Right renal cortex interstitium (tissue), 3 donors: Measurements from ENCODE around the gene TXNRD2. TPM values are rescaled to one million over a fixed set of nuclear protein-coding genes. Genes with fewer than 3 reads are reported as not detected.
"Not testable (repeated sequence)": the region's sequence is repeated elsewhere in the genome, so short reads cannot be mapped to it uniquely, and the experiment has no call there.

ENCODE experiments used
- DNase-seq, 3 donors: peaks; one replicate each; pipeline ENCODE4 v3.0.0-alpha.2; 2013; ENCODE audit warnings: low read depth in 3 of 3, low spot score in 2 of 3
- polyA plus RNA-seq, 3 donors: library from polyadenylated mRNA; unstranded; fragments of 120-200 nt; gene quantifications; one replicate each; pipeline ENCODE4 v1.2.1, GENCODE V29; 2013; ENCODE audit not compliant: insufficient read length in 3 of 3

TXNRD2 gene
- polyA plus RNA-seq, 3 donors: 20.1 to 27.5 (median 20.5) TPM

DNA sequence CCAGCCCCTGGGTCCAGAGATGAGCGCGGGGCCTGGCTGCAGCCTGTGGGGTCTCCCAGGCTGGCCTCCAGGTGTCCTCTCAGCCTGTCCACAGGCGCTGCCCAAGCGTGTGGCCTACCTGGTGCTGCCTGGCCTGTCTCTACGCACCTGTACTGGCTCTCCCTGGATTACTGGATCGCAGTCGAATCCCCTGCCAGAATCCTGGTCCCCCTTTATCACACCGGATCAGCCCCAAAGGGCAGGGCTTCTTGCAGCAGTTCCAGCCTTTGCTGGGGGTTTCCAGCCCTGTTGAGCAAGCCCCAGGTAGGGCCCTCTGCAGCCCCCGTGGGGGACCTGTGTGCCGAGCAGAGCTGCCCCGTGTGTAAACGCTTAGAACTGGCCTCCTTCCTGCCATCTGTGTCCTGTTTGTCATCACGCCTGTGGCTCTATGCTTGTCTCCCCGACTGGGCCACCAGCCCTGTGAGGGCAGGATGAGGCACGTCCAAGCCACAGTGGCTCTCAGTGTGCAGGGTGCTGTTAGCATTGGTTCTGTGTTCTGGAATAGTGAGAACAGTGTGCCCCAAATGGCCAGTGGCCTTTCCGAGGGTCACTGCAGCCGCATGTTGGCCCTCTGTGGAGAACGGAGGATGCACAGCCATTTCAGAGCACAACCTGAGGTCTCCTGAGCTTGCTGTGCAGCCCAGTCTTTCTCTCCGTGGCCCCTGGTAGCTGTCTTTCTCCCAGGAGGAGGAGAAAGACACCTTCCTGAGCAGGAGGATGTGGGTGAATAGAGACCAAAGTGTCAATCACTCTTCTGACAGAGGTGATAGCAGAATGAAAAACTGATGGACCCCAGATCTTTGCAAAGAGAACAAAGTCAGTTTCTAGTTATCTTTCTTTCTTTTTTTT lies 13.9 kb upstream of the TXNRD2 start:
- no peak for DNase-seq

DNA sequence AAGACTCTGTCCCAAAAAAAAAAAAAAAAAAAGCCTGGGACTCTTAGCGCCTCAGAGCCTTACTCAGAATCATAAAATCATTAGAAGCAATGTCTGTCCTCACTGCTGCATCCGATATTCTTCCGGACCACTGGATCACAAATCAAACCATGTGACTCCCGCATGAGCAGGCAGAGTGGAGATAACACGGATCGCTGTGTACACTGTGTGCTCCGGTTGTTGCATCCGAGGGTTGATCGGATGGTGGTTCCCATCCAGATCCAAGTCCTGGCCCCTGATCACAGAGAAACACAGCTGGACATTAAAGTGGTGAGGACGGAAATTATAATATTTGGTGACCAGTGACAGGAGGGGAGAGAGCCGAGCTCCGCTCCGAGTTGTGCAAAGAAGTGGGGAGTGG lies 9.7 kb upstream of the TXNRD2 start:
- no peak for DNase-seq

DNA sequence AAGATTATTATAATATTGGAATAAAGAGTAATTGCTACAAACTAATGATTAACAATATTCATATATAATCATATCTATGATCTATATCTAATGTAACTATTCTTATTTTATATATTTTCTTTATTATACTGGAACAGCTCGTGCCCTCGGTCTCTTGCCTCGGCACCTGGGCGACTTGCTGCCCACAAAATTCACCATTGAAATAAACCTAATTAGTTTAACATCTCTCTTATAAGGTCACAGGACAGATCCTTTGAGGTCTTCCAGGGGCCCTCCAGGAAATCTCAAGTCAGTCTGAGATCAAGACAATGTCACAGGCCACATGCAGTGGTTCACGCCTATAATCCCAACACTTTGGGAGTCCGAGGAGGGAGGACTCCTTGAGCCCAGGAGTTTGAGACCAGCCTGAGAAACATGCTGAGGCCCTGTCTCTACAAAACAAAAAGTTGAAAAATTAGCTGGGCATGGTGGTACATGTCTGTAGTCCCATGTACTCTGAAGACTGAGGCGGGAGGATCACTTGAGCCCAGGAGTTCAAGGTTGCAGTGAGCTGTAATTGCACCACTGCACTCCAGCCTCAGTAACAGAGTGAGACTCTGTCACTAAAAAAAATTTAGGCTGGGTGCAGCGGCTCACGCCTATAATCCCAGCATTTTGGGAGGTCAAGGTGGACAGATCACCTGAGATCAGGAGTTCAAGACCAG lies 6.6 kb upstream of the TXNRD2 start:
- DNase-seq: no peak

DNA sequence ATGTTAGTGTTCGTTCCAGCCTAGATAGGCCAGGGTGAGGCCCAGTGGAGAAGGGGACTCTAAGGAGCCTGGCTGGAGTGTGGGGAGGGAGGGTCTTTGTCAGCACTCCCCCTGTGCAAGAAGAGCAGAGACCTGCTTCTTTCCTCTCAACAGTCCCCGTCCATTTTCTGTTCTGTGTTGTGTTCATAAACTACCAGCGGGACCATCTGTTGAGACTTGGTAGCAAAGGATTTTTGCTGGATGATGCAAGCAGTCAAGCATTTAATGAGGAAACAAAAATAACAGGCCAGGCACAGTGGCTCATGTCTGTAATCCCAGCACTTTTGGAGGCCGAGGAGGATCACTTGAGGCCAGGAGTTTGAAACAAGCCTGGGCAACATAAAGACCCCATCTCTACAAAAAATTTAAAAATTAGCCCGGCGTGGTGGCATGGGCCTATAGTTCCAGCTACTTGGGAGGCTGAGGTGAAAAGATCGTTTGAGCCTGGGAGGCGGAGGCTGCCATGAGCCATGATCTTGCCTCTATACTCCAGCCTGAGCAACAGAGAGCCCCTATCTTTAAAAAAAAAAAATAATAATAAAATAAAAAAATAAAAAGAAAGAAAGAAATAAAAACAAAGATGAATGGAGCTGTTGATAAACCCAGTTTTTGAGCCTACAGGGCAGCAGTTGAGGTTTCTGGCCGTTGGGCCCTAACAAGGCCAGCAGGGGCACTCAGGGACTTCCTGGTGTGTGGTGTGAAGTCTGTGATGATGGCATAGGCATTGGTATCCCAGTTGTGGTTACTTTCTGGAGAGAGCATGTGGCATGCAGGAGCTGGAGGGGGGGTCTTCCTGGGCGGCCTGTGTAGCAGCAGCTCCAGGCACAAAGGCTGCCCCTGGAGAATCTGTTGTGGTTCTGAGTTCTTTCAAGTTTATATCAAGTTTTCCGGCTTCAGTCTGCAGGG lies 1.7 kb upstream of the TXNRD2 start:
- DNase-seq: no peak

DNA sequence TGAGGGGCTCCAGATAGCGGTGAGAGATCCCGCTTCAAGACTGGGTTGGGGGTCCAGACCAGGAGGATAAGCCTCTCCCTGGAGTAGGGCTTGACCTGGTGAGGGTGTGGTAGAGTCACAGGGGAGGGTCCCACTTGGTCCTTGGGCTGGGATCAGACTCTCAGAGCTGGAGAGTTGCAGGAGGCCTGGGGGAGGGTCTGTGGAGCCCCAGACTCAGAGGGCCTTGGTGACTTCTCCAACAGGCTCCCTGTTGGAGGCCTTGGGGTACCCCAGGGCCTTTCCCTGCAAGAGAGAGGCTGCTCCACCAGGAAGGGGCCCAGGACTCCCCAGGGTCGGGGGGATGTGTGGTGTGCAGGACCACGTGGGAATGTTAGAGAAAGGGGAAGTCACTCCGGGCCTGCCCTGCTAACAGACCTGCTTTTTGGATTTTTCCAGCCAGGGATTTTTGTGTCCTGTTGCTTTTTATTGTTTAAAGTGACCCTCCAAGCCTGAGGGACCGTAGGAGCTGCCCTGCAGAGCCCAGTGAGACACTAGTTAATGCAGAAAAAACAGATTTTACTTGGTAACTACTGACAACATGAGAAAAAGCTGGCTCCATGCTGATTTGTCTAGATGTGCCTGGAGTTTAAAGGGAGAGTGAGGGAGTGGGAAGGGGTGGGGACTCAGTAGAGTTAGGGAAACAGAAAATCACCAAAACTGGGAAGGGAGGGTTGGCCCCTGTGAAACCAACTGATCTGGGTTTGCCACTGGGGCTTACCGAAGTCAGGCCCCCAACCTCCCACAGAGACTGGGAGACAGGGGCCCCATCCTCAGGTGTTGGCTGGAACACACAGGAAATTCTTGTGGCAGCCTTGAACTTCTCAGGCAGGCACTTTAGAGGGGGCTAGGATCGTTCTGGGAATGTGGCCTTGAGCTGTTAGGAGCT lies 801 bp upstream of the TXNRD2 start:
- DNase-seq: no peak

DNA sequence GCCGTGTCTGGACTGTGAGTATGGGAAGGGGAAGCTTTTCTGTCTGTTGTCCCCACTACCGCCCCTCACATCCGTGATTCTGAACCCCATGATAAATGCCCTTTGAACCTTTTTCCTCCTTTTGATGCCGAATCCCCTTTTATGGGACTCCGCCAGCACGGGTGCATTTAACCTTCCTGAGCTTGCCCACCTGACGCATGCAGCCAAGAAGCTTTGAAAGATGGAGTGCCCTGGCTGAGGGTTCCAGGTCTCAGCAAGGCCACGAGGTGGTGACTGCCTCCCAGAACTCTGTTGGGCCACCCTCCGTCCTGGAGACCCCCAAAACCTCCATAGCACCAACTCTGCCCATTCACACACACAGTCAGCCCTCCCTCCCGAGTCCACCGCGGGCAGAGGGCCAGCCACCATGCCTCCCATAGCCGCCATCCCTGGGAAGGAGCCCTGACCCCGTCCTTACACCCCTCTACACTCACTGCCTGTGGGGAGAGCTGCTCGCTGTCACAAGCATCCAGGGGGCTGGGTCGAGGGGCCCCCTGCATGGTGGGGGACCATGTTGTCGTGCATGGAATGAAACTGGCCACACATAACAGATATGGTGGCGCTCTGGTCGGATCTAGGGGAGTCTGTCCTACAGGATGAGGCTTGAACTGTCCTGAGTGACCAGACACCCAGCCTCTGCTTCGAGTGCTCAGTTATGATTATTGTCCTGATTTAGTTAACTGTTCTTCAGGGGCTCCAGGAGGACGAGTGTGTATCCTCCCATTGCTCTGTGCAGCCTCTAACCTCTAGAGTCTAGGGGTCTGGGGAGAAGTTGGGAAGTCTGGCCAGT lies 868 bp downstream of the TXNRD2 start:
- DNase-seq: no peak

DNA sequence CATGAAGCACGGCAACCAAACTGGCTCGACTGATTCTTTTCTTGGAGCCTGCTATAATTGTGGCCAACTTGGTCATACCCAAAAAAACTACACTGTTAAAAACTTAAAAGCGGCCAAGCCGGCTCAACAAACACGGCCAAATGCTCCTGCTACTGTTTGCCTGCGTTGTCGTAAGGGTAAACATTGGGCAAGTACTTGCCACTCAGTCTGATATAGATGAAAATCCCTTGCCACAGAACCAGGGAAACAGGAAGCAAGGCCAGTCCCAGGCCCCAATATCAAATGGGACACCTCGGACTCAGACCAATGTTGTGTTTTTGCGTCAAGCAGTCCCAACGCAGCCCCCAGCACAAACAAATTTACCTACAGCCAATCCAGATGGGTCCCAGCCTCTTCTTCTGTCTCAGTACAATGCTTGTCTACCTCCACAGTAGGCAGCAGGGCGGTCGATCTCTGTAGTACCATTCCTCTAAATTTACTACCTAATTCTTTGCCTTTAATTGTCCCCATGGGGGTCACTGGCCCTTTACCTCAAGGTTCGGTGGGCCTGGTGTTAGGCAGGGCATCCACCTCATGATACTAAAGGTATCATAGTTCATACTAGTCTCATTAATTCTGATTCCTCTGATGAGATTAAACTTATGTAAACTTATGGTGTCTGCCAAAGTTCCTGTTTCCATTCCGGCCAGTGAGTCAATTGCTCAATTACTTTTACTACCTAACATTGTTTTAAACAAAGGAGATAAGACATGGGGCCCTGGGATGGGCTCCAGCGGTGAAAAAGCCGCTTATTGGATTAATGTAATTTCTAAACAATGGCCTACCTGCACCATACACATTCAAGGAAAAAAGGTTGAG lies 3.8 kb downstream of the TXNRD2 start:
- DNase-seq: no peak

DNA sequence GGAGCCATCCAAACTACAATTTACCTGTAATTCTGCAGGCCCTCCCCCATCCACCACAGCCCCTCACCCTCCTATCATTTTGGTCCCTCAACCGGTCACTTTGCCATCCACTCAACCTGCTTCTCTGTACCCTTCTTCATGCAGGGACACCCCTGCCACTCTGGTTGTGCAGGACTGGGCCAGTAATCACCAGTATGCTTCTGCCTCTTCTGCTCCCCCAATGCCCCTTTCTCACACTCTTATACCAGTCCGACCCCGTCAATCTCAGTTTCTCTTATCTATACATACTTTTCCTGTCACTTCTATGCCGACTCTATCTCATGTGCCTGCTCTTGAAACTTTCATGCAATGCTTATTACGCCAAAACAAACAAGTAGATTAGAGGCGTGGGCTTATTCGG lies 5.1 kb downstream of the TXNRD2 start:
- no peak for DNase-seq

DNA sequence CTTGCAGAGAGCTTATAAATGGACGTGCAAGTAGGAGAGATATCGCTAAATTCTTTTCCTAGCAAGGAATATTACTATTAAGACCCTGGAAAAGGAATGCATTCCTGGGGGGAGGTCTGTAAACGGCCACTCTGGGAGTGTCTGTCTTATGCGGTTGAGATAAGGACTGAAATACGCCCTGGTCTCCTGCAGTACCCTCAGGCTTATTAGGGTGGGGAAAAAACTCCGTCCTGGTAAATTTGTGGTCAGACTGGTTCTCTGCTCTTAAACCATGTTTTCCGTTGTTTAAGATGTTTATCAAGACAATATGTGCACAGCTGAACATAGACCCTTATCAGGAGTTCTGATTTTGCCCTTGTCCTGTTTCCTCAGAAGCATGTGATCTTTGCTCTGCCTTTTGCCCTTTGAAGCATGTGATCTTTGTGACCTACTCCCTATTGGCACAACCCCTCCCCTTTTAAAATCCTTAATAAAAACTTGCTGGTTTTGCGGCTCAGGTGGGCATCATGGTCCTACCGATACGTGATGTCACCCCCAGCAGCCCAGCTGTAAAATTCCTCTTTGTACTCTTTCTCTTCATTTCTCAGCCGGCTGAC lies 6.4 kb downstream of the TXNRD2 start:
- DNase-seq: not testable (repeated sequence)

DNA sequence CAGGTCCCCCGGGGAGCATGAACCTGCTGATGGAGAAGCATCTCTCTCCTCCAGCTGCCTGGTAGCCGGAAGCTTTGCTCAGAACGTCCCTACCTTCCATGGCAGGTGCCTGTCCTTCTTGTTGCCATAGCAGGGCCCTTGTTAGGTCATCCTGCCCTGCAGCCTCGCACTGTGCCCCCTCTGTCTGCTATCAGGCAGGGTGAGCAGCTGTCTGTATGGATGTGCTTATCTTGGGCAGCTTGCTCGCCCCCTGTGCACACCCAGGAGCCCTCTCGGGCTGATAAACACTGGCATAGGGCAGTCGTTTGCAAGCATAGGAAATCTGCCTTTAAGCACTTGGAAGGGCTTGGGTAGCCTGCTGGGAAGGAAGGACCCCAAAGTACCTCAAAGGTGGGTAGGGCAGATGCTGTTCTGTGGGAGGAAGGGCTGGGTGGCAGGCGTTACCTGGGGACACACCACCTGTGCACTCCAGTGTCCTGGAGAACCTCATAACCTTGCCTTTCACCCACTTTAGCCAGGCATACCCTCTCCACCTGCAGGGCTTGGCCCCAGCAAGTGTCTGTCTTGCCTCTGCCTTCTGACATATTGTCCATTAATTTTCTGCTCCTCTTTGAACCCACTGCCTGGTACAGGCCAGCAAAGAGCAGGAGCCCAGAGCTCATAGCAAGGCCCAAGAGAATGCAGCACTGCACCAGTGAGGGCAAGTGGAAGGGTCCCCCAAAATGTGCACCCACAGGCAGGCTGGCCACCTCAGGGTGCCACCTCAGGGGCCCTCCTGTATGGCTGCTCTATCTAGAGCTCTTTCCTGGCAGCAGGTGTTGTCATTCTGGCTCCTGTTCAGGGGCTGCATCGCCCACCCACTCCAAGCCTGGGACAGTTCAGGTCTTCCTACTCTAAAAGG lies 8.0 kb downstream of the TXNRD2 start:
- no peak for DNase-seq

DNA sequence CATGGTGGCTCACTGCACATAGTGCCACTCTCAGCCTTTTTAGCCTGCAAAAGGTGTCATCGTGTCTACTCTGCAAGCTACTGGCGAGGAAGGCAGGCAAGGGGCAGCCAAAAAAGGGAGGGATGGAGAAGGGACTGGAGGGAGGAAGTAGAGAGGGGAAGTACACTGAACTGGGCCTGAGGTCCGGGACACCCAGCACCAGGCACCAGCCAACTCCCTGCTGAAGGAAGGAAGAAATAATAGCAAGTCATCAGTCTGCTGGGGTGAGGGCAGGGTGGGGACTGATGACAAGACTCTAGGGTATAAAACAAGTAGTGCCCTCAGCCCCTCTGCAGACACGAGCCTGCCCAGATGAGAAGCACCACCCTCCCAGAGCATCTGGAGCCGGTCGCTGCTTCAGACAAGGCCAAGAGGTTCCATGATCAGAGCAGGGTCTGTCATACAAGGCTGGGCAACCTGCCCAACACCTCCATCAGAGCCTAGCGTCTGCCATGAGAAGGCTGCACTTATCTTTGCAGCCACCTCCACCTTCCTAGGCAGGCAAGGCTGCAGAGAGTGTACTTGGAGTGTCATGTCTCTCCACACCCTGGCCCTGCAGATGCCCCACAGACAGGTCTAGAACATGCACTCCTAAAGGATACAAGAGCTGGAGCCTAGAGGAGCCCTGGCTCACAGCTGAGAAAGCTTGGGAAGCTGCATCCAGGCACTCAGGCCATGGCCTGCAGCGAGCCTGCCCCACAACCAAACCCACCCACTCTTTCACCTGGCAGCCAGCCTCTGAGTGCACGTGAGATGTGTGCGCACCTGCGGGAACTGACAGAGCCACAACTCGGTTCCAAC lies 9.0 kb downstream of the TXNRD2 start:
- DNase-seq: no peak

DNA sequence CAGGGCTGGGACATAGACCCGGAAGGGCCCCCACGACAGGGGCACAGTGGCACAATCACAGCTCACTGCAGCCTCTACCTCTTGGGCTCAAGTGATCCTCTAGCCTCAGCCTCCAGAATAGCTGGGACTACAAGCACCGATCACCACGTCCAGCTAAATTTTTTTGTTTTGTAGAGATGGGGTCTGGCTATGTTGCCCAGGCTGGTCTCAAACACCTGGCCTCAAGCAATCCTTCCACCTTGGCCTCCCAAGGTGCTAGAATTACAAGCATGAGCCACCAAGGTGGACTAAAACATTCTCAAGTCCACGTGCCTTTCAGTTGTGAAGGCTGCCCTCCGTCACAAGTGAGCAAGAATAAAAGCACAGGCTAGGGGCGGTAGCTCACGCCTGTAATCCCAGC lies 10.1 kb downstream of the TXNRD2 start:
- no peak for DNase-seq

DNA sequence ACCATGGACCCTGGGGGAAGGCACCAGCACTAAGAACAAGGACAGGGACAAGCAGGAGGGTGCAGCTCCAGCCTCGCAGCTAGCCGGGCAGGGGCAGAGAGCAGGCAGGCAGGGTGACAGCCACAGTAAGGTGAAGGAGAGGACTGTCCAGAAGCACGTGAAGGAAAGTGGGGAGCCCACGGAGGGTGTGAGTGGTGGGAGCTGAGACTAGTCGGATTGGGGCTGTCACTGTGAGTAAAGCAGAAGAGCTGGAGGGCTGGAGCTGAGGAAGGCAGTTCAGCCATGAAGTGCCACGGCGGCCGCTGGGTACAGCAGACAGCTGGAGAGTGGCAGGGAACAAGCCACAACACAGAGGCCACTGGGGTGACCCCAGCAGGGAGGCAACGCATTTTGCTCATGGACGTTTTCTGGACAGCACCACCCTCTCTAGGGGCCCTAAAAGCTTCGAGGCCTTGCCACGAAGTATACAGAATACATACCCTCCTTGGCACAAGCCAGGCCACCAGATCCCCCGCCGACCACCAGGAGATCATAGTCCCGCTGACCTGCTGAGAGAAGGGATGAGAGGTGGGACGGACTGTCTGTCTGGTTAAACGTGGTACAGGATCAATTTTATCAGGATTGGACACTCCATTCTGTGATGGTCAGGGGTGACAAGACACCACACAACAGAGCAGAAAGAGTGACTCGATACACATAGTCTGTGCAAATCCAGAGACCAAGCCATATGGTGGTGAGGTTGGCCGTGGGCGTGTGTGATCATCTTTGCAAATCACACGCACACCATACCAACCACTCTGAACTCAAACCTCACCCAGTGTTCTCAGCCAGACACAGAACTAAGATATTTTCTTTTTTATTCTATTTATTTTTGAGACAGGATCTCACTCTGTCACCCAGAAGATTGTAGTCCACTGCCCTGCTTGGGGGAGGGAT lies 10.8 kb downstream of the TXNRD2 start:
- DNase-seq: no peak
